GM21528 (cell line): ENCODE data around the gene COL27A1.
"Not testable (repeated sequence)": the region's sequence is repeated elsewhere in the genome, so short reads cannot be mapped to it uniquely, and the experiment has no call there.

Source experiments
- ATAC-seq: cut with Tn5 transposase; IDR thresholded peaks from one replicate; pipeline ENCODE4 v1.9.1; 2021; ENCODE audit warnings: mild to moderate bottlenecking, moderate library complexity; ENCODE audit not compliant: unreplicated experiment, low FRiP score

Gene COL27A1

GRCh38 chr9:114330636-114331035, 175.3 kb downstream of the COL27A1 start:
- ATAC-seq, result no peak

- ATAC-seq, result not testable (repeated sequence)
Measured at GRCh38 chr9:114331229-114332195, 176.2 kb downstream of the COL27A1 start.

GRCh38 chr9:114332474-114333040, 177.2 kb downstream of the COL27A1 start:
- ATAC-seq, result not testable (repeated sequence)

DNA sequence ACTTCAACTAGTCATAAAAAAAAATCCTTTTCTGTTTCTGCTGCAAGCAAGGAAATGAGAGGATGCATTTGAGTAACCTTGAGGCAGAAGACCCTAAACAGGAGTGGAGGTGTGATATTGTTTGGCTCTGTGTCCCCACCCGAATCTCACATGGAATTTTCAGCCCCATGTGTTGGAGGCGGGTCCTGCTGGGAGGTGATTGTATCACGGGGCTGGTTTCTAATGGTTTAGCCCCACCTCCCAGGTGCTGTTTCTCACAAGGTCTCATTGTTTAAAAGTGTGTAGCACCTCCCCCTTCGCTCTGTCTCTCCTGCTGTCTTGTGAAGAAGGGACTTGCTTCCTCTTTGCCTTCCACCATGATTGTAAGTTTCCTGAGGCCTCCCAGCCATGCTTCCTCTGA, 178.4 kb downstream of the COL27A1 start:
- ATAC-seq, result not testable (repeated sequence)

GRCh38 chr9:114334490-114334889, 179.2 kb downstream of the COL27A1 start:
- ATAC-seq, result no peak

DNA sequence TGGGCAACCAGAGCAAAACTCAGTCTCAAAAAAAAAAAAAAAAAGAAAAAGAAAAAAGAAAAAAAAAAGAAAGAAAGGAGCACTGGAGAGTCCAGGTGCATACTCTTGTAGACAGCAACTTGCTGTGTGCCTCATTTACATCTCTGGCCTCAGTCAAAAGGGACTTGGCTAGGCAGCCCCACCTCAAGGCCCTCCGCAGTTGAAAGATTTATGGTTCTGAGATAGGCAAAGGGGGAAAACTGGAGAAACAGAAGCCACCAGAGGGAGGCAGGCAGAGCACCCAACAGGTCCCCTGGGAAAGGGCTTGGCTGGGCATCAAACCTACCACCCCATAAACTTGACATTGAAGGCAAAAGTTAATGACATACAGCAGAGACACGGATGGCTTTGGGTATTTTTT, 180.4 kb downstream of the COL27A1 start:
- ATAC-seq, result no peak

- ATAC-seq, result no peak
Measured at GRCh38 chr9:114336157-114336556, 180.8 kb downstream of the COL27A1 start.

DNA sequence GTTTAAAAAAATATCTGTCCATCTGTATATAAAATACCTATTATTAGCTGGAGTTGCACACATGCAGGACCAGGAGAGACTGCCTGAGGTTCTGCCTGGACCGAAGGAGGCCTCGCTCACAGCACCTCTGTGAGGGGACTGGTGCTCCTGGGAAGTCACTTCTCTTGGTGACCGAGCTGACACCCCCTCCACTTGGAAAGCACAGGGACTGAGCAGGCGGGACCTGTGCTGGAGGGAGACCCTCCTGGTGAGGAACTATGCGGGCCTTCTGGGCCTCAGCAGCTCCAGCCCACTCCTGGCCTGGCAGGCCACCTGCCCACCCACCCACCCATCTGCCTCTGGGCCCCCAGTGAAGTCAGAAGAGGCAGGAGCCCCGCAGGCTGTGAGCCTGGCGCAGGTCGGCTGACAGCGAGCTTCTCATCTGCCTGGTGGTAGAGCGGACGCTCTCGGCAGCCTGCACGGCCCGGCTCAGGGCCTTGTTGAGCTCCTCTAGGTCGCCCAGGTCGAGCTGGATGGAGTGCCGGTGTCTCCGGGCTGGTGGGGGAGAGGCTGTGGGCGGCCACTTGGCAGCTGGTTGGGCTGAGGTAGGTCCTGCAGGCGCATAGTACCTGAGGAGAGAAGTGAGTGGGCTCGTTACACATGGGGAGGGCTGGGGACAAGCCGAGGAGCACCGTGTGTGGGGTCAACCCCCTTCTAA, 181.5 kb downstream of the COL27A1 start:
- no peak for ATAC-seq

- no peak for ATAC-seq
Measured at GRCh38 chr9:114338187-114338586, 182.8 kb downstream of the COL27A1 start.

- no peak for ATAC-seq
Measured at GRCh38 chr9:114339130-114339908, 184.0 kb downstream of the COL27A1 start.

DNA sequence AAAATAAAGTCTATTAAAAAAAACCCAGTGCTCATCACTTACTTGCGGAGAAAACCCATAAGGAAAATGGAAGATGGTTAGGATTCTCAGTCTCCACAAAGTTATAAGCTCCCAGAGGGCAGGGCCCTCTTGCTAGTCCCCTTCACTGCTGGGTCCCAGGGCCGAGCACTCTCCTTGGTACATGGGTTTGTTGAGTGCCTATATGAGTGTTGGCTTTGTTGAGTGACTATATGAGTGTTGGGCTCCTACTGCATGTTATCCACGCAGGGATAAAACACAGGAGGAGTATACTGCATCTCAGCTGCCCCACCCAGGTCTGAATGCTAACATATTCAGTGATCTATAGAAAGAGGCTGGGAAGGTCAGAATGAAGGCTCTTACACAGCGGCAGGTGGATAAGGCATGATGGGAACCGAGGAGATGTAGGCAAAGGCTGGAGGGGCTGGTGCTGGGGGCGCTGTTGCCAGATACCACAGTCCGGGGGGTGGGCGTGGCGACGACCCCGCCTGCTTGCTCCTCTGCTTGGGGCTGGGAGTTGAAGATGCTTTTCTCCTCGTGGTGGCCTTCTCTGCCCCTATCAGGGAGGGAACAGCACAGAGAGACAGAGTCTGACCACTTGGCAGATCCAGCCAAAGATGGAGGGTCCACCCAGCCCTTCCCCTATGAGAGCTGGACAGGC, 186.0 kb downstream of the COL27A1 start:
- ATAC-seq, result no peak

DNA sequence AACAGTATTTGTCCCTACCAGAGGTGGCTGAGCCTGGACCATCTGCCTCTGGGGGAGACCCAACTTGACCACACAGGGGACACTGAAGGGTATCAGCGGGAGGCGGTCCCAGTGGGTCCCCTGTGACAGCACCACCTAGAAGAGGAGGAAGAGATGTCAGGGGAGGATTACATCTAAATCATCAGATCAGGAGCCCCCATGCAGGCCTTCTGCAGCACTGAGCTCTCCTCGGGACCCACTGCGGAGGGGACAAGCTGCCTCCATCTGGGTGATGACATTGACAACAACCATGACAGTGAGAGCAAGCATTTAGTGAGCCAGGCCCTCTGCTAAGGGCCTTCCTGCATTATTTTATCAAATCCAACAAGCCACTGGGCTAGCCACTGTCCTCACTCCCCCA, 186.7 kb downstream of the COL27A1 start:
- ATAC-seq, result no peak

DNA sequence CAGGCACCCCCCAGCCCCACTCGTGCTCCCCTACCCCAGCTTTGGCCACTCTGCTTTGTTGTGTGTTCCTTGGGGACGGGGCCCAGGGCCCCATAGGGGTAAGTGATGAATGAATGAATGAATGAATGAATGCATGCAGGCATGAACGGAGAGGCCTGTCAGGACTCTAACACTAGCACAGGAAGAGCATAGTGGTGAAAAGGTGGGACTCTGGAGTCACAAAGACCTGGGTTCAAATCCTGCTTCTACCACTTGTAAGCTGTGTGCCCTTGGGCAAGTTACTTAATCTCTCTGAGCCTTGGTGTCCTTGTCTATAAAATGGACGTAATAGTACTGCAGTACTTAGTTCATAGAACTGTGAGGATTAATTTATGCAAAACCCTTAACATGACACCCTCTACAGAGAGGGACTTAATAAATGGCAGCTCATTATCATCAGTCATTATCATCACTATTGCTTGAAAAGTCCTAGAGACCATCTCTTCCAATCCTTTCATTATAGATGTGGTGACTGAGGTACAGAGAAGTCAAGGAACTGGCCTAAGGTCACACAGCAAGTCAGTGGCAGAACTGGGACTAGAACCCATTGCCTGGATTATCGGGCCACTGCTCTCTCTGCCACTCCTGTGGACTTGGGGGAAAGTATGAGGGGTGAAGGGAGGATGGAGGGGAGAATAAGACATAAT, 187.6 kb downstream of the COL27A1 start:
- ATAC-seq, result no peak

GRCh38 chr9:114343471-114344187, 188.3 kb downstream of the COL27A1 start:
- ATAC-seq, result no peak

DNA sequence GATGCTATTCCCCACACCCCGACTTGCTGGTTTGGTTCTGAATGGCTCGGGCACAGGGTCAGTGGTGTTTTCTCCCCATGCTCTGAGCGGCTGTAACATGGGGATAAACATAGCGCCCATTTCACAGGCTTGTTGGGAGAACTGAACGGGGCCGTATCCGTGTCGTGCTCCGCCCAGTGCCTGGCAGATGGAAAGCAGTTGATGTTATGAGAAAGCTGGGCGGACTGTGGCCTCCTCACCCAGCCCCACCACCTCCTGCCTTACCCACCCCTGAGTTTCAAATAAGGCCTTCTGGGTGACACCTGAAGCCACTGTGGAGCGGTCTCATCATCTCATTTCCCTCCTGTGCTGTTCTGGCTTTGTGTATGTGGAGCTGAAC, 188.8 kb downstream of the COL27A1 start:
- no peak for ATAC-seq

- ATAC-seq, result no peak
Measured at GRCh38 chr9:114344692-114345091, 189.4 kb downstream of the COL27A1 start.

- no peak for ATAC-seq
Measured at GRCh38 chr9:114345493-114346065, 190.2 kb downstream of the COL27A1 start.

- ATAC-seq, result no peak
Measured at GRCh38 chr9:114346146-114346545, 190.8 kb downstream of the COL27A1 start.
